GM13976 (cell line): ENCODE results near the gene KANK3.

Experiments used
- DNase-seq: peaks from one replicate; pipeline ENCODE4 v3.0.0; 2012; ENCODE audit warnings: low spot score
- CTCF ChIP-seq: IDR thresholded peaks from 2 replicates; pipeline ENCODE4 v1.5.1; 2012; ENCODE audit warnings: borderline replicate concordance, mild to moderate bottlenecking; ENCODE audit not compliant: insufficient read depth; ENCODE audit errors: extremely low read depth, missing control alignments, control extremely low read depth
- in situ Hi-C: fragments of 300-500 bp; cut with MboI; formaldehyde crosslinking; loops from one replicate; pipeline ENCODE4 v1.12.0; 2022; ENCODE audit warnings: low sequenced_read_pairs, mixed read lengths, inconsistent platforms; ENCODE audit not compliant: unreplicated experiment

The KANK3 gene

GRCh38 chr19:8334458-8335342 lies 8.4 kb downstream of the KANK3 start:
- in situ Hi-C loops, result no loop called here
- no peak for TF ChIP-seq CTCF
- peak; percentile 78 for DNase-seq

- peak; percentile 20 for DNase-seq
- TF ChIP-seq CTCF, result no peak
- in situ Hi-C loops, result no loop called here
Observed at GRCh38 chr19:8333767-8334457, 9.2 kb downstream of the KANK3 start.

- in situ Hi-C loops, result no loop called here
- peak; percentile 27 for DNase-seq
- TF ChIP-seq CTCF, result no peak
Observed at GRCh38 chr19:8332976-8333766, 9.9 kb downstream of the KANK3 start.

GRCh38 chr19:8331263-8331845 lies 11.7 kb downstream of the KANK3 start:
- in situ Hi-C loops, result no loop called here
- DNase-seq, result no peak
- TF ChIP-seq CTCF, result no peak

GRCh38 chr19:8329996-8330395 lies 13.1 kb downstream of the KANK3 start:
- no peak for TF ChIP-seq CTCF
- in situ Hi-C loops, result no loop called here
- no peak for DNase-seq

GRCh38 chr19:8325454-8325853 lies 17.6 kb downstream of the KANK3 start:
- no peak for TF ChIP-seq CTCF
- DNase-seq, result no peak
- in situ Hi-C loops, result no loop called here
